Stomach (tissue), 9 donors: ENCODE data around the gene CCDC88C. TPM values are rescaled to one million over a fixed set of nuclear protein-coding genes. Genes with fewer than 3 reads are reported as not detected.

Experiments used
- DNase-seq, 2 donors: peaks; one replicate each; pipeline versions ENCODE4 v3.0.0 to v3.0.0-alpha.2; 2013 to 2019
- H3K27ac ChIP-seq, 5 donors: fragments of 200-600 bp in 4 of 5; sonication (generic) in 4 of 5; one replicate each; pipeline ENCODE4 v1.5.1; 2013 to 2019; ENCODE audit warnings: mild to moderate bottlenecking in 1 of 5, moderate library complexity in 1 of 5
- H3K27me3 ChIP-seq, 3 donors: fragments of 200-600 bp; sonication (generic); one replicate each; pipeline ENCODE4 v1.5.1; 2017 to 2019; ENCODE audit warnings: mixed run types in 1 of 3
- H3K36me3 ChIP-seq, 4 donors: fragments of 200-600 bp; sonication (generic); 1 replicate in 3 of 4; 2 replicates in 1 of 4; pipeline ENCODE4 v1.5.1; 2016 to 2019
- H3K4me1 ChIP-seq, 4 donors: fragments of 200-600 bp; sonication (generic); one replicate each; pipeline ENCODE4 v1.5.1; 2016 to 2019
- H3K4me3 ChIP-seq, 4 donors: fragments of 200-600 bp; sonication (generic) in 3 of 4; one replicate each; pipeline ENCODE4 v1.5.1; 2016 to 2019; ENCODE audit warnings: mild to moderate bottlenecking in 1 of 4
- H3K9me3 ChIP-seq, 4 donors: fragments of 200-600 bp; sonication (generic); one replicate each; pipeline ENCODE4 v1.5.1; 2016 to 2019
- CTCF ChIP-seq, 7 experiments: fragments of 450-650 bp in 4 of 7; fragments of 200-600 bp in 3 of 7; sonication (generic) in 3 of 7; IDR thresholded peaks; one replicate each; pipeline ENCODE4 v1.5.1; 2016 to 2019; ENCODE audit warnings: antibody characterized with exemption in 7 of 7, control low read depth in 2 of 7, mild to moderate bottlenecking in 1 of 7
- EP300 ChIP-seq: sonication (generic); formaldehyde crosslinking; IDR thresholded peaks from one replicate; pipeline ENCODE4 v1.6.1; 2017; ENCODE audit warnings: antibody characterized with exemption
- POLR2A ChIP-seq, 4 donors: fragments of 450-650 bp; IDR thresholded peaks; one replicate each; pipeline ENCODE4 v1.6.1; 2016; ENCODE audit warnings: antibody characterized with exemption in 4 of 4, control low read depth in 2 of 4, mild to moderate bottlenecking in 1 of 4, moderate library complexity in 1 of 4
- POLR2AphosphoS5 ChIP-seq, 3 donors: sonication (generic); formaldehyde crosslinking; IDR thresholded peaks; one replicate each; pipeline ENCODE4 v1.6.1; 2016; ENCODE audit warnings: antibody characterized with exemption in 3 of 3
- WGBS, 5 donors: extraction: QIAGEN DNeasy Blood & Tissue Kit in 3 of 5; methylation state at CpG; one replicate each; pipeline versions ENCODE4 v1.1.5 to v1.1.7; 2013 to 2018; 5-methylcytosine and 5-hydroxymethylcytosine counted together
- intact Hi-C: fragments of 100-400 bp; cut with DNase I; formaldehyde crosslinking; loops from one replicate; pipeline ENCODE4 v1.15.1; 2023; ENCODE audit warnings: low total_unique reads
- polyA plus RNA-seq, 3 donors: library from polyadenylated mRNA; stranded (reverse); fragments of 200-250 nt; gene quantifications; one replicate each; pipeline ENCODE4 v1.2.3, GENCODE V29; 2013
- total RNA-seq, 5 donors: library from RNA; depleted of rRNA; stranded (reverse); fragments of >200 nt; gene quantifications; one replicate each; pipeline versions ENCODE4 v1.1.0 to v1.2.3, GENCODE V29; 2014 to 2016
- donor health status: healthy with polysubstance abuse.
- donor health status: Bipolar disorder and iron deficiency.
- donor health status: healthy.

The CCDC88C gene
- total and polyA plus RNA-seq, 8 donors: 10.5 to 66.9 (median 22.3) TPM

- Histone ChIP-seq H3K9me3 (no peaks in the 10 kb centered on the region), H3K27me3 (no peaks in the 10 kb centered on the region), H3K4me3 (no peak overlapping the region), H3K27ac (peak overlapping the region in 1 of 5 donors; percentile 75), H3K4me1 (peaks cover 13 to 26% (median 19%) of the 10 kb centered on the region in 4 donors), H3K36me3 (peaks cover 5 to 95% (median 87%) of the 10 kb centered on the region in 4 donors)
- TF ChIP-seq POLR2A (IDR thresholded peaks at IDR 0.05) (no peak), EP300 (no peak), POLR2AphosphoS5 (IDR thresholded peaks at IDR 0.05) (no peak), CTCF (IDR thresholded peaks at IDR 0.05) (no peak)
- 86 to 91% (median 90%) methylated on average over 15 of the region's 15 CpGs for WGBS, 5 donors
- intact Hi-C loops: no loop called here
- DNase-seq: no peak
Observed at GRCh38 chr14:91292491-91292890, 125.1 kb downstream of the CCDC88C start.

GRCh38 chr14:91291786-91292405, 125.7 kb downstream of the CCDC88C start:
- peaks cover 5 to 95% (median 84%) of the 10 kb centered on the region in 4 donors for H3K36me3 ChIP-seq
- peak overlapping the region; percentile 11 to 75 (median 66) for H3K27ac ChIP-seq

GRCh38 chr14:91290986-91291385, 126.6 kb downstream of the CCDC88C start:
- peak in 1 of 2 donors; percentile 67 for DNase-seq
- H3K4me3 ChIP-seq: no peak overlapping the region
- no peaks in the 10 kb centered on the region for H3K9me3 ChIP-seq
- H3K4me1 ChIP-seq: peaks cover 13 to 31% (median 20%) of the 10 kb centered on the region in 4 donors
- H3K27me3 ChIP-seq: no peaks in the 10 kb centered on the region
- H3K36me3 ChIP-seq: peaks cover 5 to 89% (median 77%) of the 10 kb centered on the region in 4 donors
- H3K27ac ChIP-seq: peak overlapping the region; percentile 55 to 75 (median 66)
- intact Hi-C loops: no loop called here
- TF ChIP-seq POLR2AphosphoS5 (IDR thresholded peaks at IDR 0.05): no peak
- no peak for TF ChIP-seq POLR2A (IDR thresholded peaks at IDR 0.05)
- TF ChIP-seq EP300: no peak
- WGBS, 5 donors: 49 to 82% (median 66%) methylated on average over 10 of the region's 10 CpGs

More at GRCh38 chr14:91291786-91292405, 125.7 kb downstream of the CCDC88C start:
- DNase-seq: no peak
- Histone ChIP-seq H3K27me3 (no peaks in the 10 kb centered on the region), H3K4me3 (no peak overlapping the region), H3K9me3 (no peaks in the 10 kb centered on the region), H3K4me1 (peaks cover 13 to 26% (median 19%) of the 10 kb centered on the region in 4 donors)
- WGBS, 5 donors: 77 to 86% (median 79%) methylated on average over 17 to 21 of the region's 21 CpGs
- intact Hi-C loops: no loop called here
- no peak for TF ChIP-seq POLR2AphosphoS5 (IDR thresholded peaks at IDR 0.05)
- no peak for TF ChIP-seq EP300
- TF ChIP-seq CTCF (IDR thresholded peaks at IDR 0.05): no peak
- no peak for TF ChIP-seq POLR2A (IDR thresholded peaks at IDR 0.05)

- H3K27ac ChIP-seq: peak overlapping the region in 2 of 5 donors; percentile 72 to 75
- H3K27me3 ChIP-seq: no peaks in the 10 kb centered on the region
- intact Hi-C loops: loop anchor here (5.0 to 10.0 kb wide), 2 partner anchors 112 to 385 kb away; no protein-coding TSS in a partner anchor
- no peaks in the 10 kb centered on the region for H3K9me3 ChIP-seq
- 88 to 94% (median 90%) methylated on average over 4 of the region's 4 CpGs for WGBS, 5 donors
- DNase-seq: no peak
- H3K4me1 ChIP-seq: peaks cover 13 to 31% (median 20%) of the 10 kb centered on the region in 4 donors
- TF ChIP-seq CTCF (IDR thresholded peaks at IDR 0.05): no peak
- TF ChIP-seq POLR2AphosphoS5 (IDR thresholded peaks at IDR 0.05): no peak
- no peak for TF ChIP-seq EP300
- TF ChIP-seq POLR2A (IDR thresholded peaks at IDR 0.05): no peak
- no peak overlapping the region for H3K4me3 ChIP-seq
- H3K36me3 ChIP-seq: peaks cover 9 to 89% (median 75%) of the 10 kb centered on the region in 4 donors
Observed at GRCh38 chr14:91289464-91289863, 128.2 kb downstream of the CCDC88C start.
